NCI-H2227 treated with DMSO at 0.1 percent for 48 hours (cell line): ENCODE results near the gene BCKDHB.

Experiments used
- DNase-seq: peaks from one replicate; lab custom pipeline; 2025; lab: John Stamatoyannopoulos, UW

The BCKDHB gene

GRCh38 chr6:80331522-80331921 lies 225.1 kb downstream of the BCKDHB start:
- DNase-seq = peak; percentile 3

GRCh38 chr6:80331974-80332373 lies 225.5 kb downstream of the BCKDHB start:
- DNase-seq = no peak

- DNase-seq = no peak
Observed at GRCh38 chr6:80333342-80333741, 226.9 kb downstream of the BCKDHB start.

- no peak for DNase-seq
Observed at GRCh38 chr6:80335121-80335531, 228.7 kb downstream of the BCKDHB start.

- no peak for DNase-seq
Observed at GRCh38 chr6:80336911-80337310, 230.4 kb downstream of the BCKDHB start.

DNA sequence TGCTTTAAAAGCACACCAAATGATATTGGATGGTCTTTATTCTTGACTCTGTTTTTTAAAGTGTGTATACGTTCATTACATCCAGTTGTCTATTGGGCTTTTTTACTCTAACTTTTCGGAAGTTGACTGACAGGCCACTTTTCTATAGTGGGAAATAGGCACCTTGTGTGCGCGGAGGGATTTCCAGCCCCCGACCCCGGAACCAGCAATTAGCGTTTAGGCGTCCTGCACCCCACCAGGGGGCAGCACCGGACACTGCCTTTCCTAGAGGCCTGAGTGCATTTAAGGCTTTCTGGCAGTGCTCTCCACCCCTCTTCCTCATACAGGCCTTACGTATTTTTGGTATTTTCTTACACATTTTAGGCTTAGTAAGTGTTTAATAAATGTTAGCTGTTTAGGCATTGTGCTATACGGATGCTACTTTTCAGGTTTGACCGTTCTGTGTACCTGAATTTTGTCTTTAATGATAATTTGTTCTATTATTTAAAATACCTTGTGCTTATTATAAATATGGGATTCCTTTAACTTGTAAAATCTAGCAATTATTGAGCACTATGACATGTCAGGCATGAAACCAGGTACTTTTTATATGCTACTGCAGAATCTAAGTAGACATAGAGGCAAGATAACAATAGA lies 231.8 kb downstream of the BCKDHB start:
- DNase-seq = peak; percentile 0

DNA sequence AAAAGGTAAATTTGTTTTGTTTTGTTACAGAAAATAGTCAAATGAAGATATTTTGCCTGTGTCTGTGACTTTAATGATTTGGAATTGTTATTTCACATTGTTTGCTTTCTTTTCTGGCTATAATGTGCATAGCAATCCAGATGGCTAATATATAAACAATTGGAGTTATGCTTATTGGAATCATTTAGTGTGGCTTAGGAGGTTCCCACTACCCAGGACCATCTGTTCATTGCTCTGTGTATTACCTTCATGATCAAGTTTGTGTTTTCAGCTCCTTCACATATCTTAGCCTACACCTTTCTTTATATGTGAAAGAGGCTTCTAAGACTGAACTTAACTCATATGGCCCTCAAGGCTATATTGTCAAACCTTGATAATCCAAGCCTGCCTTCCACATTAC lies 232.9 kb downstream of the BCKDHB start:
- no peak for DNase-seq

GRCh38 chr6:80340280-80340679 lies 233.8 kb downstream of the BCKDHB start:
- DNase-seq = no peak

GRCh38 chr6:80340686-80341085 lies 234.2 kb downstream of the BCKDHB start:
- no peak for DNase-seq

- DNase-seq = no peak
Observed at GRCh38 chr6:80341330-80341729, 234.9 kb downstream of the BCKDHB start.

- DNase-seq = no peak
Observed at GRCh38 chr6:80343511-80343910, 237.0 kb downstream of the BCKDHB start.

DNA sequence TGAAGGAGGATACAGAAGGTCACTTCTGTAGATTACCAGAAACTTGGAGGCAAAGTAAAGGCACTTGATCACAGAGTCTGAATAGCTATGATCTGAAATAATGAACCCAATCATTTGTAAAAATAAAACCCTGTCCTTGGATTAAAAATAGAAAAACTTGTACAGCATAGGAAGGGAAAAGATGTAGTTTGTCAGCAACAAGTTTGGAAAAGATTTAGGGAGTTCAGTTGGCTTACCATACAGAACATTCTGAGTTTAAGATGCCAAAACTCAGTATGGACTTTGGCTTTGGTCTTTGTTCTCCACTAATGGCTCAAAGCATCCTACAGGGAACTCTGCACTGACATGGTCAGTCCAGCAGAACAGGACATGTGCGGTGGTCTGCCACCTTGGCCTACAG lies 240.6 kb downstream of the BCKDHB start:
- DNase-seq = no peak

- no peak for DNase-seq
Observed at GRCh38 chr6:80348263-80348662, 241.8 kb downstream of the BCKDHB start.

- no peak for DNase-seq
Observed at GRCh38 chr6:80356000-80356399, 249.5 kb downstream of the BCKDHB start.

- DNase-seq = no peak
Observed at GRCh38 chr6:80356545-80356944, 250.1 kb downstream of the BCKDHB start.

DNA sequence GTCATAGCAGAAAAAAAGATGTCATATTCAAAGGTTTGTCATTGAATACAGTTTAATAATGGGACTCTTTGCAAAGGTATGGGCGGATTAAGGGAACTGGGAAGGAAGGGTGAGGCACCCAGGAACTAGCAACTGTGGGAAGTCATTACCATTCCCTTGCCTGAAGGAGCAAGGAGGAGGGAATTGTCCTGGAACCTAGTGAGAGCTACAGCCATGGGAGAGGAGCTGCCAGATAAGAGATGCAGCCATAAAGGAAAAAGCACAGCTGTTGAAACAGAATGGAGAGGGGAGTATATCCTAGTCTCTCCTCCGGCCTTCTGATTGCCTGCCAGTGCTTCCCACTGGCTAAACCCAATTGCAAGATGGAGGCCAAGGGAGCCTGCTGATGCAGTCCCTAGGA lies 250.6 kb downstream of the BCKDHB start:
- DNase-seq = no peak

GRCh38 chr6:80357674-80358073 lies 251.2 kb downstream of the BCKDHB start:
- no peak for DNase-seq

DNA sequence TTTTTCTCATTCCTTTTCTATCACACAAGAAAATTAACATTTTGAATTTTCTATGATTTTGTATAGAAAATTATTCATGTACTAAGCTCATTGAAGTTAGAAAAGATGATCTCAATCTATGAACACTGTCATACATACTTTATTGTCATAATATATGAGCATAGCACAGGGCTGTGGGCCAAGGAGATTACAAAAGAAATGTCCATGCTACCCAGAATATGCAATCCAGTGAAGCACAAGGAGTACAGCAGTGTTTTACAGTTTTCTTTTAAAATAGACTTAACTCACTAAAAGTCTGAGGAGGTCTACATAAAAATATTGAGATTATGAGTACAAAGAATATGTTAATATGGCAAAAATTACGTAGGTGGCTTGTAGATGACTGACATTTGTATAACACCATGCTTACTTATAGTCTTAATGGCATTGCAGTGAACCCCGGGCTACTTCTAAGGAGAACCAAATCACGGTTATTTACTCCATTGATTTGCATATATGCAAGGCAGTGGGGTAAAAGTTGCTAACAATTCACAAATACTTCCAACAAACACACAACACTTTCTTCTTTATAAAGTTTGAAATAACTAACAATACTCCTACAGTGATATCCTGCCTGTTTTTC lies 257.1 kb downstream of the BCKDHB start:
- DNase-seq = no peak

GRCh38 chr6:80364149-80364548 lies 257.7 kb downstream of the BCKDHB start:
- no peak for DNase-seq

GRCh38 chr6:80366051-80366450 lies 259.6 kb downstream of the BCKDHB start:
- DNase-seq = no peak

- DNase-seq = peak; percentile 40
Observed at GRCh38 chr6:80366714-80367113, 260.2 kb downstream of the BCKDHB start.

DNA sequence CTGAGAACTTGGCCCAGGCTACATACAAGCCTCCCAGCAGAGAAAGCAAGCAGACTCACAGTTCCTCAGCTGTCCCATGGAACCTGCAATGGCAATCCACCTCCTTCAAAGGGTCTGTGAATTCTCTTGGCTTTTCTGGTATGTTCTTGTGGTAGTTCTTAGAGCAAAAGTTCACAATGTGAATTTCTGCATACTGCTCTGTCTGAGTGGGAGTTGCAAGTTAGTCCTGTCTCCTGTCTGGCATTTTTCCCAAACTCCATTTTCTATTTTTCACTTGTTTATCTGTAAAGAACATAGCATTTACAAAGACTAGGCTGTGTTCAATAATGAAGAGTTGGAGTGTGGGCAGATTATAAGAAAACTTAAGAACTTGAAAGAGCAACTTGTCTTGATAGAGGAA lies 269.9 kb downstream of the BCKDHB start:
- no peak for DNase-seq

- DNase-seq = no peak
Observed at GRCh38 chr6:80380566-80380965, 274.1 kb downstream of the BCKDHB start.

GRCh38 chr6:80382811-80383210 lies 276.3 kb downstream of the BCKDHB start:
- DNase-seq = no peak
